ENCODE results near the gene AKIP1. TPM values are rescaled to one million over a fixed set of nuclear protein-coding genes. Genes with fewer than 3 reads are reported as not detected.

AKIP1 gene
- total and polyA plus RNA-seq, 4 donors, result 9.3 to 12.3 (median 9.9) TPM

DNA sequence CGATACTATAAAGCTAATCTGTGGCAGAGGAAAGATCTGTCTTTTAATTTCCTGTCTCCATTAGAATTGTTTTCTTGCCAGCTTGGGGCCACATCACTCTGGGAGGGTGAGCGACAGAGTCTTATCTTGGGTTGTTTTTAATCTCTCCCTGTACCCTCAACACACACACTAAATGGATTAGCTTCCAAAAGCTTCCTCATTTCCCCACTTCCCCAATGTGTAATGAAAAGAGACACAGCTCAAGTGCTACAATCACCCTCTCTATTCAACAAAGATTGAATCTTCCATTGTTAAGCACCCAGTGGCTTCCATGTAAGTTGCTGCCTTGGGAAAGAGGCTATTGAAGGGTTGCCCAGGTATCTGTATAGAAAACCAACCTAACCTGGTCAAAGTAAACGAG, 37.9 kb downstream of the AKIP1 start:
- H3K36me3 ChIP-seq (ENCODE audit: control insufficient read depth in 4 of 4, insufficient read depth in 3 of 4, low read depth in 1 of 4, low read length in 3 of 4), result peaks cover 5 to 44% (median 35%) of the 10 kb centered on the region in 4 donors
- no peaks in the 10 kb centered on the region for H3K27me3 ChIP-seq (ENCODE audit: control insufficient read depth in 4 of 4, insufficient read depth in 4 of 4, low read length in 3 of 4)
- no peak for TF ChIP-seq RXRA (IDR thresholded peaks at IDR 0.05)
- H3K4me3 ChIP-seq (ENCODE audit: low read depth in 1 of 3, low read length in 3 of 3), result no peak overlapping the region
- no peak overlapping the region for H3K27ac ChIP-seq (ENCODE audit: low read depth in 1 of 2, low read length in 2 of 2)
- no peaks in the 10 kb centered on the region for H3K9me3 ChIP-seq (ENCODE audit: control insufficient read depth in 4 of 4, low read length in 3 of 4)
- WGBS, result 69% methylated on average over 3 of the region's 3 CpGs
- H3K9ac ChIP-seq (ENCODE audit: low read depth in 1 of 2, low read length in 2 of 2), result no peak overlapping the region
- no peak for DNase-seq (ENCODE audit: low spot score)
- H3K4me1 ChIP-seq (ENCODE audit: control insufficient read depth in 4 of 4, insufficient read depth in 4 of 4, low read length in 3 of 4), result no peaks in the 10 kb centered on the region

DNA sequence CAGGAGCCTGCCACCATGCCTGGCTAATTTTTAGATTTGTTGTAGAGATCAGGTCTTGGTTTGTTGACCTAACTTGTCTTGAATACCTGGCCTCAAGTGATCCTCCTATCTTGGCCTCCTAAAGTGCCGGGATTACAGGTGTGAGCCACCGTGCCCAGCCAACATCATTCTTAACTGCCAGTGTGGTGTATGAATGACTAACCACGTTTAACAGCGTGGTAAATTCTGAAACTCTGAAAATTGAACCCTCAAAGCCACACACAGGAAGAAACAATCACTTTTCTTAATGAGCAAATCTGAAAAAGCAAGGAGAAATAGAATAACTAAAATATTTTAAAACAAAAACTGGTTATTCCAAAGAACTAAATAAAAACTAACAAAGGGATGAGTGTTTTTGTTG, 45.9 kb downstream of the AKIP1 start:
- WGBS, result 90% methylated on average over 4 of the region's 4 CpGs
- Histone ChIP-seq H3K9ac (ENCODE audit: low read depth in 1 of 2, low read length in 2 of 2) (no peak overlapping the region), H3K27me3 (ENCODE audit: control insufficient read depth in 4 of 4, insufficient read depth in 4 of 4, low read length in 3 of 4) (no peaks in the 10 kb centered on the region), H3K36me3 (ENCODE audit: control insufficient read depth in 4 of 4, insufficient read depth in 3 of 4, low read depth in 1 of 4, low read length in 3 of 4) (peaks cover 4 to 33% (median 19%) of the 10 kb centered on the region in 4 donors), H3K4me1 (ENCODE audit: control insufficient read depth in 4 of 4, insufficient read depth in 4 of 4, low read length in 3 of 4) (peaks cover 1 to 8% (median 6%) of the 10 kb centered on the region in 4 donors), H3K9me3 (ENCODE audit: control insufficient read depth in 4 of 4, low read length in 3 of 4) (no peaks in the 10 kb centered on the region), H3K4me3 (ENCODE audit: low read depth in 1 of 3, low read length in 3 of 3) (no peak overlapping the region), H3K27ac (ENCODE audit: low read depth in 1 of 2, low read length in 2 of 2) (no peak overlapping the region)
- DNase-seq (ENCODE audit: low spot score), result no peak
- TF ChIP-seq, protein P1, sequence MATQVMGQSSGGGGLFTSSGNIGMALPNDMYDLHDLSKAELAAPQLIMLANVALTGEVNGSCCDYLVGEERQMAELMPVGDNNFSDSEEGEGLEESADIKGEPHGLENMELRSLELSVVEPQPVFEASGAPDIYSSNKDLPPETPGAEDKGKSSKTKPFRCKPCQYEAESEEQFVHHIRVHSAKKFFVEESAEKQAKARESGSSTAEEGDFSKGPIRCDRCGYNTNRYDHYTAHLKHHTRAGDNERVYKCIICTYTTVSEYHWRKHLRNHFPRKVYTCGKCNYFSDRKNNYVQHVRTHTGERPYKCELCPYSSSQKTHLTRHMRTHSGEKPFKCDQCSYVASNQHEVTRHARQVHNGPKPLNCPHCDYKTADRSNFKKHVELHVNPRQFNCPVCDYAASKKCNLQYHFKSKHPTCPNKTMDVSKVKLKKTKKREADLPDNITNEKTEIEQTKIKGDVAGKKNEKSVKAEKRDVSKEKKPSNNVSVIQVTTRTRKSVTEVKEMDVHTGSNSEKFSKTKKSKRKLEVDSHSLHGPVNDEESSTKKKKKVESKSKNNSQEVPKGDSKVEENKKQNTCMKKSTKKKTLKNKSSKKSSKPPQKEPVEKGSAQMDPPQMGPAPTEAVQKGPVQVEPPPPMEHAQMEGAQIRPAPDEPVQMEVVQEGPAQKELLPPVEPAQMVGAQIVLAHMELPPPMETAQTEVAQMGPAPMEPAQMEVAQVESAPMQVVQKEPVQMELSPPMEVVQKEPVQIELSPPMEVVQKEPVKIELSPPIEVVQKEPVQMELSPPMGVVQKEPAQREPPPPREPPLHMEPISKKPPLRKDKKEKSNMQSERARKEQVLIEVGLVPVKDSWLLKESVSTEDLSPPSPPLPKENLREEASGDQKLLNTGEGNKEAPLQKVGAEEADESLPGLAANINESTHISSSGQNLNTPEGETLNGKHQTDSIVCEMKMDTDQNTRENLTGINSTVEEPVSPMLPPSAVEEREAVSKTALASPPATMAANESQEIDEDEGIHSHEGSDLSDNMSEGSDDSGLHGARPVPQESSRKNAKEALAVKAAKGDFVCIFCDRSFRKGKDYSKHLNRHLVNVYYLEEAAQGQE (IDR thresholded peaks at IDR 0.05), result no peak
- TF ChIP-seq YY1 (IDR thresholded peaks at IDR 0.05) (no peak), HNF4A (conservative IDR thresholded peaks at IDR 0.05) (no peak), FOXA1 (IDR thresholded peaks at IDR 0.05) (no peak), GABPA (IDR thresholded peaks at IDR 0.05 in 1 of 2, conservative IDR thresholded peaks at IDR 0.05 in 1 of 2) (no peak), RAD21 (IDR thresholded peaks at IDR 0.05) (no peak), FOXA2 (IDR thresholded peaks at IDR 0.05) (no peak), NR2F2 (IDR thresholded peaks at IDR 0.05) (no peak), HNF4G (IDR thresholded peaks at IDR 0.05) (no peak), EGR1 (IDR thresholded peaks at IDR 0.05; ENCODE audit: low read depth in 2 of 2) (no peak), JUND (IDR thresholded peaks at IDR 0.05) (no peak), TAF1 (conservative IDR thresholded peaks at IDR 0.05) (no peak)
- TF ChIP-seq, protein P2, sequence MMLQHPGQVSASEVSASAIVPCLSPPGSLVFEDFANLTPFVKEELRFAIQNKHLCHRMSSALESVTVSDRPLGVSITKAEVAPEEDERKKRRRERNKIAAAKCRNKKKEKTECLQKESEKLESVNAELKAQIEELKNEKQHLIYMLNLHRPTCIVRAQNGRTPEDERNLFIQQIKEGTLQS (IDR thresholded peaks at IDR 0.05), result no peak
- TF ChIP-seq, protein P3, sequence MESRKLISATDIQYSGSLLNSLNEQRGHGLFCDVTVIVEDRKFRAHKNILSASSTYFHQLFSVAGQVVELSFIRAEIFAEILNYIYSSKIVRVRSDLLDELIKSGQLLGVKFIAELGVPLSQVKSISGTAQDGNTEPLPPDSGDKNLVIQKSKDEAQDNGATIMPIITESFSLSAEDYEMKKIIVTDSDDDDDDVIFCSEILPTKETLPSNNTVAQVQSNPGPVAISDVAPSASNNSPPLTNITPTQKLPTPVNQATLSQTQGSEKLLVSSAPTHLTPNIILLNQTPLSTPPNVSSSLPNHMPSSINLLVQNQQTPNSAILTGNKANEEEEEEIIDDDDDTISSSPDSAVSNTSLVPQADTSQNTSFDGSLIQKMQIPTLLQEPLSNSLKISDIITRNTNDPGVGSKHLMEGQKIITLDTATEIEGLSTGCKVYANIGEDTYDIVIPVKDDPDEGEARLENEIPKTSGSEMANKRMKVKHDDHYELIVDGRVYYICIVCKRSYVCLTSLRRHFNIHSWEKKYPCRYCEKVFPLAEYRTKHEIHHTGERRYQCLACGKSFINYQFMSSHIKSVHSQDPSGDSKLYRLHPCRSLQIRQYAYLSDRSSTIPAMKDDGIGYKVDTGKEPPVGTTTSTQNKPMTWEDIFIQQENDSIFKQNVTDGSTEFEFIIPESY (IDR thresholded peaks at IDR 0.05), result no peak
